ENCODE measurements around the gene MTREX.
A peak's percentile ranks its signal among the peaks of the same experiment; 100 is the strongest.

Gene MTREX

GRCh38 chr5:55385846-55386245, 78.1 kb downstream of the MTREX start:
- DNase-seq = no peak

GRCh38 chr5:55386356-55386755, 78.6 kb downstream of the MTREX start:
- no peak for DNase-seq

GRCh38 chr5:55387865-55388264, 80.1 kb downstream of the MTREX start:
- DNase-seq = no peak

- no peak for DNase-seq
Observed at GRCh38 chr5:55391707-55392106, 83.9 kb downstream of the MTREX start.

- DNase-seq = no peak
Observed at GRCh38 chr5:55392669-55393068, 84.9 kb downstream of the MTREX start.

GRCh38 chr5:55393501-55394175, 85.8 kb downstream of the MTREX start:
- no peak for DNase-seq

GRCh38 chr5:55402199-55402598, 94.4 kb downstream of the MTREX start:
- no peak for DNase-seq

GRCh38 chr5:55406292-55406691, 98.5 kb downstream of the MTREX start:
- DNase-seq = peak; percentile 66

GRCh38 chr5:55407059-55407684, 99.4 kb downstream of the MTREX start:
- DNase-seq = peak; percentile 19

- no peak for DNase-seq
Observed at GRCh38 chr5:55407984-55408383, 100.2 kb downstream of the MTREX start.

- no peak for DNase-seq
Observed at GRCh38 chr5:55409775-55410174, 102.0 kb downstream of the MTREX start.

- no peak for DNase-seq
Observed at GRCh38 chr5:55410845-55411244, 103.1 kb downstream of the MTREX start.

GRCh38 chr5:55411876-55412275, 104.1 kb downstream of the MTREX start:
- no peak for DNase-seq

- no peak for DNase-seq
Observed at GRCh38 chr5:55413644-55414043, 105.9 kb downstream of the MTREX start.

GRCh38 chr5:55415071-55415470, 107.3 kb downstream of the MTREX start:
- DNase-seq = no peak

GRCh38 chr5:55416306-55416705, 108.5 kb downstream of the MTREX start:
- no peak for DNase-seq

GRCh38 chr5:55418994-55419968, 111.5 kb downstream of the MTREX start:
- no peak for DNase-seq

- no peak for DNase-seq
Observed at GRCh38 chr5:55421074-55421529, 113.3 kb downstream of the MTREX start.

GRCh38 chr5:55426455-55426854, 118.7 kb downstream of the MTREX start:
- DNase-seq = no peak

GRCh38 chr5:55427157-55427556, 119.4 kb downstream of the MTREX start:
- DNase-seq = no peak

- DNase-seq = no peak
Observed at GRCh38 chr5:55429221-55429612, 121.4 kb downstream of the MTREX start.

GRCh38 chr5:55429613-55430253, 121.9 kb downstream of the MTREX start:
- DNase-seq = no peak

GRCh38 chr5:55432549-55432948, 124.8 kb downstream of the MTREX start:
- DNase-seq = no peak

Data from NCI-H146 (cell line).